RWPE1 (cell line): ENCODE measurements around the gene SEH1L.

Source experiments
- CTCF ChIA-PET: fragments of 350-600 bp; sonication (Branson Sonifier 250); formaldehyde crosslinking; extraction: SDS; loops from one replicate; lab custom pipeline; 2021; lab: Yijun Ruan, JAX
- POLR2A ChIA-PET: fragments of 400-600 bp; formaldehyde crosslinking; extraction: SDS; loops from one replicate; lab custom pipeline; 2020; ENCODE audit warnings: antibody characterized with exemption; ENCODE audit not compliant: low non-redundant PET; lab: Yijun Ruan, JAX
- DNase-seq: peaks from one replicate; pipeline ENCODE4 v3.0.0; 2012; ENCODE audit warnings: low spot score
- H3K27ac ChIP-seq: fragments of 450-650 bp; 2 replicates; pipeline ENCODE4 v1.5.1; 2017
- CTCF ChIP-seq: fragments of 450-650 bp; conservative IDR thresholded peaks from 2 replicates; pipeline ENCODE4 v1.5.1; 2017; ENCODE audit warnings: low read depth, mild to moderate bottlenecking

SEH1L gene

GRCh38 chr18:13036622-13037320 is 89.0 kb downstream of the SEH1L start:
- POLR2A ChIA-PET: no interaction called here
- DNase-seq: no peak
- H3K27ac ChIP-seq: peak overlapping the region; percentile 29
- no peak for TF ChIP-seq CTCF
- CTCF ChIA-PET: no interaction called here
